Adipose tissue (tissue), 3 donors: ENCODE results near the gene EPHA2. TPM values are rescaled to one million over a fixed set of nuclear protein-coding genes. Genes with fewer than 3 reads are reported as not detected.
A peak's percentile ranks its signal among the peaks of the same experiment; 100 is the strongest.

Experiments used
- H3K27ac ChIP-seq: one replicate; pipeline ENCODE4 v1.5.1; 2013; ENCODE audit warnings: low read depth, low read length
- WGBS, 3 donors: extraction: QIAGEN DNeasy Blood & Tissue Kit; methylation state at CpG; one replicate each; pipeline ENCODE4 v1.1.7; 2013; 5-methylcytosine and 5-hydroxymethylcytosine counted together
- polyA plus RNA-seq, 3 donors: library from polyadenylated mRNA; stranded (reverse); fragments of 200-250 nt; gene quantifications; one replicate each; pipeline ENCODE4 v1.2.3, GENCODE V29; 2013
- donor health status: healthy with polysubstance abuse.
- donor health status: Bipolar disorder and iron deficiency.
- donor health status: healthy.

Gene EPHA2
- polyA plus RNA-seq, 3 donors: 4.1 to 20.0 (median 9.4) TPM

- H3K27ac ChIP-seq: no peak overlapping the region
- 12 to 43% (median 17%) methylated on average over 15 to 17 of the region's 17 CpGs for WGBS, 3 donors
These were observed 1.7 kb downstream of the EPHA2 start for GRCh38 chr1:16153999-16154673.

- WGBS, 3 donors: 46 to 75% (median 56%) methylated on average over 13 of the region's 13 CpGs
- no peak overlapping the region for H3K27ac ChIP-seq
These were observed 2.5 kb downstream of the EPHA2 start for GRCh38 chr1:16153096-16153998.

GRCh38 chr1:16152481-16153087, 3.3 kb downstream of the EPHA2 start:
- H3K27ac ChIP-seq: no peak overlapping the region
- WGBS, 3 donors: 45 to 80% (median 59%) methylated on average over 16 of the region's 16 CpGs

GRCh38 chr1:16151995-16152384, 3.9 kb downstream of the EPHA2 start:
- WGBS, 3 donors: 73 to 81% (median 78%) methylated on average over 4 of the region's 4 CpGs
- no peak overlapping the region for H3K27ac ChIP-seq

- no peak overlapping the region for H3K27ac ChIP-seq
- 36 to 77% (median 37%) methylated on average over 8 to 9 of the region's 9 CpGs for WGBS, 3 donors
These were observed 4.5 kb downstream of the EPHA2 start for GRCh38 chr1:16151196-16151994.

GRCh38 chr1:16150508-16150907, 5.4 kb downstream of the EPHA2 start:
- no peak overlapping the region for H3K27ac ChIP-seq
- 71 to 90% (median 79%) methylated on average over 6 of the region's 6 CpGs for WGBS, 3 donors

- 69 to 85% (median 76%) methylated on average over 12 of the region's 12 CpGs for WGBS, 3 donors
- no peak overlapping the region for H3K27ac ChIP-seq
These were observed 6.0 kb downstream of the EPHA2 start for GRCh38 chr1:16149702-16150488.

GRCh38 chr1:16149146-16149545, 6.7 kb downstream of the EPHA2 start:
- H3K27ac ChIP-seq: no peak overlapping the region
- WGBS, 3 donors: 88 to 98% (median 92%) methylated on average over 7 of the region's 7 CpGs

- WGBS, 3 donors: 90 to 94% (median 92%) methylated on average over 39 of the region's 39 CpGs
- H3K27ac ChIP-seq: no peak overlapping the region
These were observed 7.4 kb downstream of the EPHA2 start for GRCh38 chr1:16148329-16149092.

- WGBS, 3 donors: 62 to 70% (median 63%) methylated on average over 10 of the region's 10 CpGs
- H3K27ac ChIP-seq: no peak overlapping the region
These were observed 8.5 kb downstream of the EPHA2 start for GRCh38 chr1:16147156-16147926.

- WGBS, 3 donors: 41 to 43% (median 43%) methylated on average over 23 of the region's 23 CpGs
- peak overlapping the region; percentile 48 for H3K27ac ChIP-seq
These were observed 9.4 kb downstream of the EPHA2 start for GRCh38 chr1:16146279-16147155.

GRCh38 chr1:16145662-16146278, 10.1 kb downstream of the EPHA2 start:
- 31 to 47% (median 33%) methylated on average over 26 of the region's 26 CpGs for WGBS, 3 donors
- H3K27ac ChIP-seq: peak overlapping the region; percentile 48

GRCh38 chr1:16145030-16145661, 10.7 kb downstream of the EPHA2 start:
- WGBS, 3 donors: 15 to 42% (median 39%) methylated on average over 19 of the region's 19 CpGs
- H3K27ac ChIP-seq: peak overlapping the region; percentile 30

- 35 to 57% (median 50%) methylated on average over 8 of the region's 8 CpGs for WGBS, 3 donors
- peak overlapping the region; percentile 30 for H3K27ac ChIP-seq
These were observed 11.4 kb downstream of the EPHA2 start for GRCh38 chr1:16144325-16145029.
